HG02870 (cell line): ENCODE results near the gene TMTC1.

ENCODE experiments used
- ATAC-seq: cut with Tn5 transposase; IDR thresholded peaks from one replicate; pipeline ENCODE4 v1.9.1; 2021; ENCODE audit warnings: mild to moderate bottlenecking, moderate library complexity; ENCODE audit not compliant: unreplicated experiment

TMTC1 gene

DNA sequence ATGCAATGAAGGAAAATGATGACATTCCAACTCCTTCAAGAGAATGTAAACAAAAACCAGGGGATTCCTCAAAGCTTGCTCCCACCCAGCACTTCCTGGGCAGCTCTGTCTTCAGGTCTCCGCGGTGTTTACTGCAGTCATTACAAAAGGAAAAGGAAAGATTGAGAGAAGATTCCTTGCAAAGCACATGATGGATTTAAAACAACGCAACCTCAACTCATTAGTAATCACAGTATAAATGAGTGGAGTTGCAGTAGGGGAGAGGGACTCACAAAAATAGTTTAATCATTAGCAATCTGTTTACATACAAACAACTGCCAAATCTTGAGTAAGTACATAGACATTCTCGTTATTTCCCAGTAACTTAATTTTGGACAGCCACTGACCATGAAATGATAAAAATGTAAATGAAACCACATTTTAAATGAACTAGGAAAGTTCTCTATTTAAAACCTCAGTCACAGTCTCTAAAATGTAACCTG, 236.6 kb downstream of the TMTC1 start:
- no peak for ATAC-seq

DNA sequence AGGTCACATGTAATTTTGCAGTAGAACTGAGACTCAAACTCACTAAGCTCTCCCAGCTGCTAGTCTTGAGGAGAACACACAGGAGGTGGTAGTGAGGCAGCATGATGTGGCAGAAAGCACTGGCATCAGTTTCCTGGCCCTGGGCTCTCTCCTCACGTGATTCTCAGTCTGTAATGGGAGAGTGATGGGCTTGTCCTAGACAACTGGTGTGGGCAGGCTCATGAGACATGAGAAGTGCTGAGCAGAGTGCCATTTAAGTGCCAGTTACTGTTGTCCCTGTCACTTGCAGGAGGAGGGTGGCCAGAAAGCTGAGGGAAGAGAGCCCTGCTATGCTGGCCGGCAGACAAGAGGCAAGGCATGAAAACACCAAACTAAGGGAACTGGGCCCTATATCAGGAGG, 237.7 kb downstream of the TMTC1 start:
- no peak for ATAC-seq

DNA sequence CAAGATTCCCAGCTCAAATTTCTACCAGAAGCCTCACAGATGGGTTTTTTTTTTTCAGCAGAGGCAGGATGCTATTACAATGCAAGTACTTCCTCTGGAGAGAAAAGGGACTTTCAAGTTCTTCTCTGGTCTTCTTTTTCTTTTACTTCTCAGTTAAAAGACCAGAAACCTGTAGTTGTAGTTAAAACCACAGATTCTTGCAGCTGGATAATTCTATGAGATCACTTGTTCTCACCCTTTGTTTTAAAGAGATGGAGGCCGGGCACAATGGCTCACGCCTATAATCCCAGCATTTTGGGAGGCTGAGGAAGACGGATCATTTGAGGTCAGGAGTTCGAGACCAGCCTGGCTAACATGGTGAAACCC, 238.7 kb downstream of the TMTC1 start:
- ATAC-seq = peak; percentile 87

DNA sequence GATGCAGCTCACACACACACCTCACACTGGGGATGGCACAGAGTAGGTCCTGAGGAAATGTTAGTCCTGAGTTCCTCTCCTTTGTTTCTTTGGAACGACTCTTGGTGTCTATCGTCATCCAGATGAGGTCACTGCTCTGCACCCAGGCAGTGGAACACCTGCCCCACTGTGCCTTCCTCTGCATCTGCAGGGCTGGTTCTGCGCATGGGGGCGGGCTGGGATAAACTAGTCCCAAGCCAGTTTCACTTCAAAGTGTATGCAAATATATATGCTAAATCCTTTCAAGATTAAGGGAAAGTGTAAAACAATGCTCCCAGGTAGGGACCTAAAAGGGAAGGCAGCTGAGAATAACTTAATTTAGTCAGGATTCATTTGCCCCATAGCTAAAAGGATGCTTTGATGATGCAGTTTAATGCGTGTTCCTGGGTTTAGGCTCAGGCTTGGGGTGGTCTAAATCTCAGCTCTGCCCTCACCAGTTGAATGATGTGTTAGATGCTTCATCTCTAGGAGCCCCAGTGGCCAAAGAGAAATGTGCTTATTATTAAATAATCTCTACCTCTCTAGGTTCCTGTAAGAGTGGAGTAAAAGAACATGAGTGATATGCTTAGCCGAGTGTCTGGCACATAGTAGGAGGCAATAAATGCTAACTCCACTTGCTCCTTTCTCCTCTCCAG, 239.2 kb downstream of the TMTC1 start:
- ATAC-seq = peak; percentile 29

DNA sequence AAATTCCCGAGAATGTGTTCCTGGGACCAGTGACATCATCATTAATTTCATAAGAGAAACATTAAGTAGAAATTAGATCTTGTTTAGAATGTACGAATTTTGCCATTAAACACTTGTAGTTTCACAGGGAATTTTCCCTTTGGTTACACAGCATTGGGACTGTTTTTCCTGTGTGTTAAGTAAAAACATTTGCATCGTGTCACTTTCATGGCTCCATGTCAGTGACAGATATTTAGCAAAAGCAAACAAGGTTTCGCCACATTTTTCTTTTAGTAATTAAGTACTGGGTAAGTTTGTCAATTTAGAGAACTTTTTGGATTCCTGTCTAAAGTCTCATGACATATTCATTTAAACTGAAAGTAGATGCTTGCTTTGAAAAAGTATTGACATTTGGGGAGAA, 240.7 kb downstream of the TMTC1 start:
- no peak for ATAC-seq

DNA sequence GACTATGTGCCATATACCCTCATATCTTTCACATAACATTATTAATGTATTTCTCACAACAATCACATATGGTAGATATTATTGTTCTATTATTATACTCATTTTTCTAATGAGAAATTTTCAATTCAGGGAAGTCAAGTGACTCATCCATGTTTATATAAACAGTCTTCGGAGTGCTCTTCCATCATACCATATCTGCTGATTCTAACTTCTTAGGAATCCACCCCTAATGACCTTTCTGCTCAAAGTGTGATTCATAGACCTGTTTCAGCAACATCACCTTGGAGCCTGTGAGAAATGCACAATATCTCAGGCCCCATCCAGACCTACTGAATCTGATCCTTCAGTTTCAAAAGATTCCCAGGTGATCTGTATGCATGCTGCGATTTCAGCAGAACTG, 246.4 kb downstream of the TMTC1 start:
- ATAC-seq = no peak

DNA sequence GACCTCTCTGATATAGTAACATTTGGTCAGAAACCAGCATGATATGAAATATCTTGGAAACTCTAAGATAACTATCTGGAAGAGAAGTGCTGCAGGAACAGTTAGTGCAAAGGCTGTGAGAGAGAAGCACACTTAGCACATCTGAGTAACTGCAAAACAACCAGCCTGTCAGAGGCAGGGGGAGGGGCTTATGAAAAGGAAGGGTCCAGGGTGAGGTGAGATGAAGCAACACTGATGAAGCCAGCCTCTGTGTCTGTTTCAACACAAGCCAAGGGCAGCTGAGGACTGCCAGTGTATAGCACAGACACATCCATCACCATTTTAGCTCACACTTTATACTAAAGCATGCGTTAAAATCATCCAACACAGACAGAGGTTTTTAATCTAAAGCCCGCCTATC, 248.8 kb downstream of the TMTC1 start:
- ATAC-seq = no peak

DNA sequence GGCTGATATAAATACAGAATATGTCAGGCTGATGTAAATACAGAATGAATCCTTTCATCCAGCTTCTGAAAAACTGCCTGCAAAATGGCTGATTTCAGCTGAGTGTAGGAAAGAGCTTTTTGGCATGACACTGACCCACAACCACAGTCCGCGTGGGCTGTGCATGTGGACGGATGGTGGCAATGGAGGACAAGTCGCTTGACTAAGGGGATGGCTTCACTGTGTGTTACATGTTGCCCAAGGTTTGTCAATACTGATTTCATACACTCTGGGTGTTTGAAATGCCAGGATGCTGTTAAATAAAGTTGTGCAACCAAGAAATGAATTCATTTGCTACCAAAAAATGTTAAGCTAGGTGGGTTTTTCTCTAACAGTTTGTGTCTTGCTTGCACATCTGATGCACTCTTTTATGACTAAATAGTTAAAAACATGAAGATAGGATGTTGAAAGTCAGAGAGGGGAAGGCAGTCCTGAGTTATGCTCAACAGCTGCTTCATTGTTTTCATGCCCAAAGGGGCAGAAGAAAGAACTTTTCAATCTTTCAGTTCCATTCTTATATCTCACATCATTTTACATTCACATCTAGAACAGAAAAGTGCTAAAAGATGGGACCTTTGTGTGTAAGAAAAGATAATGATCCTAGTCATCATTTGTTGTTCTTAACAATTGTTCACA, 249.8 kb downstream of the TMTC1 start:
- no peak for ATAC-seq

DNA sequence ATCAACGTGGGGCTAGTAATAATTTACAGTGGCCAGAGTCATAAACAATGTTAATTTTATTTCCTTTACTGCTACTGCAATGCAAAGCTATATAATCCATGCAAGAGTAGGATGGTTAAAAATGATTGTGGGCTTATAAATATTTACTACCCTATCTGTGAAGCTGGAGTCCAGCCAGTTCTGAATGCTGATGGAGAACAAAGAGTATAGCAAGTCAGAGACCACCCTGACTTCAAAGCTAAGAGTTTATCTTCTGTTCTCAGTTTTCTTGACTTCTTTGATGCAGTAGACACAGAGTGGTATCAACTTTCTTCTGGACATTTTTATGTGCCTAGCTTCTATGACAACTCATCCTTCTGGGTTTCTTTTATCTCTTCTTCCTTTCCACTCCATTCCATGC, 252.3 kb downstream of the TMTC1 start:
- no peak for ATAC-seq

DNA sequence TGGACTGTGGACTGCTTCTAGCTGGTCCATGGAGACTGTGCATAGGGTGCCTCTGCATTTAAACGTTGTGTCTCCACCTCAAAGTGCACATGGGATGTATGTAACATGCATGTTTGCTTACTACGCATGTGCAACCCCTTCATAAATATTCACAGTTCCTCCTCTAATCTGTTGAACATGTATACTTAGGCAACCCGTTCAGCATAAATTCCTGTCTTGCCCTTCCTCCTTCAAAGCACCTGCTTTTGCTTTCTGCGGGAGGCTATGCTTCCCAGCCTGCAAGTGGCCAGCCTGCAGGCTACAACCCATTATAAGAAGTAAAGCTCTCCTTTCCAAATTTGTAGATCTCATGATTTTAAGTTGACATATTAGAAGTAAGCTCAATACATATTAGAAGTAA, 253.3 kb downstream of the TMTC1 start:
- no peak for ATAC-seq

DNA sequence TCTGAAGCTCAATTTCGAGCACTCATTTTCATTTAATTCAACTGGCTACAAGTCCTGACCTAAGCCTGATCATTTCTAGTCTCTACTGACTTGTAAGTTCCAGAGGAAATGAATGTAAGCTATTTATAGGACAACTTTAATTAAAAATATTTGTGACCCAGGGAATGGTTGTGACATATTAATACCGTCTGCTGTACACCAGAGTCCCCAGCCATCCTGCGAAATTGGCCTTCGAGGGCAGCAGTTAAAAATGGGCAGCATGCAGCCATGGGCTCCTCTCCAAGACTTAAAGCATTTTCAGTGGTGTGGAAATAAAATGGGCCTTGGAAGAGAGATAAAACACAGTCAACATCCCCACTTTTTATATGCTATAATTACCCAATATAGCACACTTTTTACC, 255.6 kb downstream of the TMTC1 start:
- ATAC-seq = no peak

DNA sequence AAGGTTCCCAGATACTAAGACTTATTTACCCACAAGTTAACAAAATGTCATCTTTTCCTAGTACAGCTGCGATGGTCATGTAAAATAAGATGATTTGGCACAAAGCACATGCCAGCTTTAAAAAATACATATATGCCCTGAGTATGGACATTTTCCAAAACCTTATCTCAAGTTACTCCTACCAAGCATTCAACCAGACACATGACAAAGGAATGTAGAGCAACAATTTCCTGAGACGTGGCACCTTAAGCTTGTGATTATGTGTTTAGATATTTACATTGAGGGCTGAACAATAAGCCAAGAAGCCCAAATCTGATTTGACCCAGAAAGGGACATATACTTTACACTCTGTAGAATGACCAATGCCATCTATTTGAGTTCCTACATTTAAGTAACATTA, 261.8 kb downstream of the TMTC1 start:
- no peak for ATAC-seq

DNA sequence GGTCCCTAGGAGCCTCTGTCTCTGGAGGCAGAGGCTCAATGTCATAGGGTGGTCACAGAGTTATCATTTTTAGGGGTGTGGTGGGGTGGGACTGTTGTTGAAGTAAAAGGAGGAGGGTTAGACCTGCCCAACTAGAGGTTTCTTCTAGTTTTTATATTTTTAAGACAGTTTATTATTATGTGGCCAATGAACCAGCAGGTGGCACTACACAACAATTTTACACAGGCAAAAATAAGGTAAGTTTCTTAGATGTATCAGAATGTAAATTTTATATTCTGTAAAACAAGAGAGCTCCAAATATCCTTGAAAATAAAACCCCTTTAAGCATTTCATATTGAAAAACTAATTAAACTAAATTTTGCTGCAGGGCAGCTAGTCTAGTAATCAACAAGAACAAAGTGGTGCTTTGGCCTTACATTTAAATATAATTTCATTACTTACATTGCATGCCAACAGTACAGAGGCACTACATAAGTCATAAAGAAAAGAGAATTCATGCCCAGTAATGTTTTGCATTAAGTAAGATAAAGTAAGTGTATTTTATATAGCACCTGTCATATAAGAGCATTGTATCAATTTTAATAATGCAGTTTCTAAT, 264.1 kb downstream of the TMTC1 start:
- ATAC-seq = no peak

DNA sequence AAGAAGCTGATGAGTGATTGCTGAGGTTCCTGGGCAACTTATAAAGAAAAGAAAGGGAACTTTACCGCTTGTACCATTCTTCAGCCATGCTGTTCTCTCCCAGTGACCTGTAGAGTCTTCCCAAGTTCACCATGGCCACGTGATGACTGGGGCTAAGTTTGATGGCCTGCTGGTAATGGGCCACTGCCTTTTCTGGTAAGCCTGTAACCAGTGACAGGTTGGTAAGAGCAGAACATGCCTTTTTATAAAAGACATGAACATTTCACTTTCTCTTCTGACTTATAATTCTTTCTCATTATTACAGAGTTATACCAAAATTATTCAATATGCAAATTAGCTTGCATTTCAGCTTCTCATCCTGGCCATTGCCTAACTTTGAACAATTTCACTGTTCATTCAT, 265.3 kb downstream of the TMTC1 start:
- peak; percentile 47 for ATAC-seq

DNA sequence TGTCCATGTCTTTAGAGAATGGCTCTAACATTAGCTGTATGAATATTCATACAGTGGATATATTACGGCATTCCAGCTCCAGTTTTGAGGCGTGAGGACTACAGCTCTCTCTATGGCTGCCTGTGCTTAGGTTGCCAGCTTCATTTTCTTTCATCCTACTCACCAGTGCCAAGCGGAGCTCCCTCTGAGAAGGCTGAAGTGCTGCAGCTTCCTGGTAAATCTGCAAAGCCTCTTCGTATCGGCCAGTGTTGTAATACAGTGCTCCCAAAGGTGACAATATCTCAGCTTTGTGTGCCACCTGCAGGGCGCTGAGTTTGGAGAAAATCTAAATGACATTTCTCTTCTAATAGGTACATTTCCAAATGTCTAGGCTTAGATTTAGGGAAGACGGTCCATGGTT, 266.5 kb downstream of the TMTC1 start:
- ATAC-seq = no peak

DNA sequence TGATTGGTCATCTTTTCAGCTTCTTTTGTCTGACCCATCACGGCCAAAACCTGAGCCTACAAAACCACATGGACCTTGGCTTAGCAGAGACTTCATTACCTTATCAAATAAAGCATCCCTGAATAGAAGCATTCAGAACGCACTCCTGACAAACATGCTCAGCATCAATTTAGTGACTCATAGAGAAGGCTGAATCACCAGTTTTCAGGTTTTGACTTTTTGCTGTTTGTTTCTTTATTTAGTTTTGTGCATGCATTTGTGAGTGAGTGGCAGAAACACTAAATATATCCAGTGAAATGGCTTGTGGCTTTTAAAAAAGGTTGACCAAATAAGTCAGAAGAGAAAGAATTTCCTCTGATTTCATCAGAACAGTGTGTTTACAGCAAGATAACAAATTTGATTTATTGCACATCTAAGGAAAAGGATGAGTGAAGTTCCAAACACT, 267.3 kb downstream of the TMTC1 start:
- ATAC-seq = no peak

DNA sequence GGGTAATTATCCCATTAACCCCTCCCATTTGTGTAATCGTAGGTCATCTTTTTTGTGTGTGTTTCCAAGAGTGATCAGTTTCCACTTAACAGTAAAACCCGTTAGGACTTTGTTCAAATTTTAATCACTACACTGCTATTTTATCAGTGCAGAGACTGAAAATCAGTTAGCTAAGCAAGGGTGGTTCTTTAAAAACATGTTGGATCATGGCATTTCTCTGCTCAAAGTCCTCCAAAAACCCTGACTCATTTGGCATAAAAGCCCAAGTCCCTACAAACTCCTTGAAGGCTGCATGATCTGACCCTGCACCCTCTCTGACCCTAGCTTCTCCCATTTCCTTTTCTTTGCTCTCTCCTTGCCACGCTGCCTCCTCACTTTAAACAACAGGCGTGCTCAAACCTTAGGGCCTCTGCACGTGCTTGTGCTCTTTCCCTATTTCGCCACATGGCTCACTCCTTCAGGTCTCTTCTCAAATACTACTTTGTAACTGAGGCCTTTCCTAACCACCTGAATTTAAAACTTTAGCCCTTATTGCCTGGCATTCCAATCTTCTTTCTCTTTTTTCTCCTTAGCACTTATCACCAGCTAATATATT, 273.1 kb downstream of the TMTC1 start:
- ATAC-seq = no peak

DNA sequence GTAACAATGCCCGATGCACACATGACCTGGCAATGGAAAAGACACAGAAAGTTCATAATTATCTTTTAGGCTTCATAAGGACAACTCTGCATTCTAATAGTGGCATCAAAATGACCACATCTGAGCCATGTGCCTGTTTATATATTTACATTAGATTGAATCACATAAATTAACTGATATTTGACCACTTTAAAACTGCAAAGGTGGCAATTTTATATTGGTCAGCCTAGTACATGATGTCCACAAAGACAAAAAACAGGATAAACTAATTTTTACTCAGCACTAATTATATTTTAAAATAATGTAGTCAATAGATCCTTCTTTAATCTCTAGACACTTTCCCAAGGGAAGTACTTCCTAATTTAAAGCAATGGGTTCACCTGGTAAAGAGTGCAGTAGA, 274.2 kb downstream of the TMTC1 start:
- ATAC-seq = no peak

DNA sequence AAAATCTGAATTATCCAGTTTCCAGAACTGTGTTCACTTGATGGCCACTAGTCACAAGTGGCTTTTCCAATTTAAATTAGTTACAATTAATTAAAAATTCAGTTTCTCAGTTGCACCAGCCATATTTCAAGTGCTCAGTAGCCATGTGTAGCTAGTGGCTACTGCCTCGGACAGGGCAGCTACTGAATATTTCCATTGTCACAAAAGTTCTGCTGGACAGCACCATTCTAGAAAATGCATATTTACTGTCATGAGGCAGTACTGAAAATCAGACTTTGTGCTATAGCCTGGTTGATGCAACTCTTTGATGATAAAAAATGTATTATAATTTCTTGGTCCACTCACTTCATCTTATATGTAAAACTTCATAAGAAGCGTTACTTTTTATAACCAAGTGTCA, 274.8 kb downstream of the TMTC1 start:
- ATAC-seq = no peak

DNA sequence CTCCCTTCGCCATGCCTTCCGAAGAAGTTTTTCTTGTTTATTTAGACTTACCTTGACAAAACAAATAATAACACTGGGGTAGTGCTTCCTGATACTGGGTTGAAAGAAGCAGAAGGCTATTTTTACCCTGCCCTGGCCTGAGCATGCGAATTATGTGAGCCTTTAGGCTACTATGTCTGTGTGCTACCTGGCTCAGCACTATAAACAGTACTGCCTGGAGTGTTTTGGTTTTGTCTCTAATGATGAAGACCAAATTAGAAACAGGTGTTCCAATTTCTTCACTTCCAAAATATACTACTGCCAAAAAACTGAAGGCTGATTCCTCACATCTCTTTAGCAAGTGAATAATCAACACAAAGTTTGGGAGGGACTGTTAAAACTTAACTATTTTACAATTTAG, 278.6 kb downstream of the TMTC1 start:
- ATAC-seq = no peak

DNA sequence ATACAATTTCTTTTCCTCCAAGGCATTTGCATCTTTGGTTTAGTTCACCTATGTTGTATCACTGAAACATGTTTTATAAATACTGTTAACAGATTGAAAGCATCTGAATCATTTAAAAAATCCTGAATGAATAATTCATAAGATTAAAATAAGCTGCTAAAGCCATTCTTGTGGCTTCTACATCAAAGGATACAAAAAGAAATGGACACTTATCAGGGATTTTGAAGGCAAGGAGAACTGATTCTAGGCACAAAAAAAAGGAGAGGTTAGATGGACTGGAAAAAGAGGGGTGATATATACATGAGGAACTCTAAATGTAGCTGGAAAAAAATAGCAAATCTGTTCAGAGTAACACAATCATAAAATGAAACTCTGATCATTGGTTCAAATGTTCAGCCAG, 280.5 kb downstream of the TMTC1 start:
- no peak for ATAC-seq

DNA sequence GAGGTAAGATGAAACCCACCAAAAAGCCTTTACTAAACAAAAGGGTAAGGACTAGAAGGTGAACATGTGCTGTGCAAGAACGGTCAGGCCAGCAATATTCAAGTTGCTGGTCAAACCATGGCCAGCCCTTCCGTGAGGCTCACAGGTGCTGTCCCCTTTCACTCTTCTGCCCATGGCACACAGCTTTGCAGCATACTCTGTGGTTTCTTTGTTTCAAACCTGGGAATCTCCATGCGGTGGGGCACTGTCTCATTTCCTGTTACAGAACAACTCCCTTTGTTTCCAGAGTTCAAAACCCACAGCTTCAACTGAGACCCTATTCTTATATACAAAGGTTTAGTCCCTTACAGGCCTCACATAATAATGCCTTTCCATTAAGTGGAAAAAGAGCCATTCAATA, 284.5 kb downstream of the TMTC1 start:
- no peak for ATAC-seq
